OCI-LY3 (cell line): ENCODE results near the gene EPS8.

Source experiments
- CTCF ChIP-seq: fragments of 200-600, 300-600 bp; sonication (generic); IDR thresholded peaks from 2 replicates; pipeline ENCODE4 v1.5.1; 2014; ENCODE audit warnings: antibody characterized with exemption, low read length, low read depth
- EZH2phosphoT487 ChIP-seq: fragments of 200-600 bp; shearing (Covaris generic); IDR thresholded peaks from 2 replicates; pipeline ENCODE4 v1.6.1; 2018; ENCODE audit warnings: antibody characterized with exemption, mixed run types, low read depth

GRCh38 chr12:15823360-15824128 lies 34.4 kb upstream of the EPS8 start:
- TF ChIP-seq CTCF (no peak), EZH2phosphoT487 (no peak)
